Activated CD4-positive, alpha-beta T cell treated with anti-CD3 and anti-CD28 coated beads, Interleukin-2, amount 50 U/mL, for 4 hours (primary cell): ENCODE data around the gene SHROOM1.

Experiments used
- DNase-seq, 2 experiments: peaks; one replicate each; pipeline ENCODE4 v3.0.0-alpha.2; 2020

The SHROOM1 gene

DNA sequence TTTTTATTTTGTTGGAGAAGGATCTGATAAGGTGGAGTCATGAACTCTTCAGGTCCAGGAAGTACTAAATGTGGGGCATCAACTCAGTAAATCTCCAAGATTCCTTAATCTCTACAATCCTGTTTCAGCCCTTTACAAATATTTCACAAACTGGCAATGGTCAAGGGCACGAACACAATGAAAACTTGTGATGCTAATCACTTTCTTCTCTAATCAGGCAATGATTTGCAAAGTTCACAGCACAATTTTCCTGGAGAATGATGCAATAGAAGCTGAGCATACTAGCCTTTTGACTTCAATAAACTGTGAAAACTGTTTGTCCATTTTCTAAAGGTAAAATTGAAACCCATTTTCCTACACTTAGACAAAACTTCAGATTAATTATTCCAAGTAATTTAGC lies 18.9 kb upstream of the SHROOM1 start:
- no peak for DNase-seq

DNA sequence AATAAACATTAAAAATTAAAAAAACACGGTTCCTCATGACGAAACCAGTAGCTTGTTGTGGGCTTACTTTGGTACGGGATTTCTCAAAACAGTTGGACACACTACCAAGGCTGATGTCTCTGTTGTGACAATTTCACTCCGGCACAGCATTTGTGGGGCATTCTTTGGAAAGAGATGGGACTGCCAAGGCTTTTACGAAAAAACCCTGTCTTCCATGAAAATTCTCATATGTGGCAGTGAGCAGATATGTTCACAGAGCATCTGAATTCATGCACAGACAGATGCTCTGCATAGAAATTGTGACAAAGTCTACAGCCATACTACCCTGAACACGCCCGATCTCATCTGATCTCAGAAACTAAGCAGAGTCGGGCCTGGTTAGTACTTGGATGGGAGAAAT lies 17.8 kb upstream of the SHROOM1 start:
- no peak for DNase-seq

DNA sequence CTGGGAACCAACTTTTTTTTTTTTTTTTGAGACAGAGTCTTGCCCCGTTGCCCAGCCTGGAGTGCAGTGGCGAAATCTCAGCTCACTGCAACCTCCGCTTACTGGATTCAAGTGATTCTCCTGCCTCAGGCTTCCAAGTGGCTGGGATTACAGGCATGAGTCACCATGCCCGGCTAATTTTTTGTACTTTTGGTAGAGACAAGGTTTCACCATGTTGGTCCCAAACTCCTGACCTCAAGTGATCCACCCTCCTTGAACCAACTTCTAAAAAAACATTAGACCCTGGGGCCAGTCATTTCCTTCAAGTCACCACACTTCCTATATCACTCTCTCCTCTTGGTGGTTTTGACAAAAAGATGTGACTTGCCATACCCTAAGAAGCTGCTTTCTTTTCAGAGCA lies 10.9 kb upstream of the SHROOM1 start:
- no peak for DNase-seq

DNA sequence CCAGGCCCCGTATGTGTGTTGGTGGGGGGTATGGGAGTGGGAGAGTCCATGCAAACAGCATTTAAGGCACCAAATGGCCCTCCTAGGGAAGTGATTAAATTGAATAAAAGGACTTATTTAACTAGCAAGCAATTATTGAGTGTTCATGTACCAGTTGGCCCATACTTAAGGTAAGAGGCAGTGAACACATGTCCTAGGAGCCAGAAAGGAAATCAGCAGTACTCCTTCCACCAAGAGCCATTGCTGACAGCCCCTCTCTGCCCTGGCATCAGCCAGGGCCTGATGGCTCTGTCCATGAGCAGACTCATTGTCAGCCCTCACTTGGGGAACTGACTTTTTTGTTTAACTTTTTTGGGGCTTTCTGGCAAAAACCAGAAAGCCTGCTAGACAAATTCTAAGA lies 10.4 kb upstream of the SHROOM1 start:
- DNase-seq = no peak

DNA sequence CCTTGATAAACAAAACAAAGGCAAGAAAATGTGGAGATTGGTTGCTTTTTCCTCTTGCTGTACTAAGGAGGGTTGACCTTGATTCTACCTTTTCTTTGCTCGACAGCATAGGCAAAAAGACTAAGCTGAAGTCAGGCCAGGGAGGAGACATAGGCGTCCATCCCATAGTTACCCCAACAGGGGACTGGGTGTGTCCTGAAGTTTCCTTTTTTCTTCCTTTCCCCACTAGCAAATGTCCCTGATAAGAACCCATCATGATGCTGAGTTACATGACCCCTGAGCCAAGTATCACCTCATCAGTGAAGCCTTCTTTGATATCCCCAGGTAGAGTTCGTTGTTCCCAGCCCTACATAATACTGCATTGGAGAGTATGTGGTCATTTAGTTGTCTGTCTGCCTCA lies 9.9 kb upstream of the SHROOM1 start:
- DNase-seq = no peak

DNA sequence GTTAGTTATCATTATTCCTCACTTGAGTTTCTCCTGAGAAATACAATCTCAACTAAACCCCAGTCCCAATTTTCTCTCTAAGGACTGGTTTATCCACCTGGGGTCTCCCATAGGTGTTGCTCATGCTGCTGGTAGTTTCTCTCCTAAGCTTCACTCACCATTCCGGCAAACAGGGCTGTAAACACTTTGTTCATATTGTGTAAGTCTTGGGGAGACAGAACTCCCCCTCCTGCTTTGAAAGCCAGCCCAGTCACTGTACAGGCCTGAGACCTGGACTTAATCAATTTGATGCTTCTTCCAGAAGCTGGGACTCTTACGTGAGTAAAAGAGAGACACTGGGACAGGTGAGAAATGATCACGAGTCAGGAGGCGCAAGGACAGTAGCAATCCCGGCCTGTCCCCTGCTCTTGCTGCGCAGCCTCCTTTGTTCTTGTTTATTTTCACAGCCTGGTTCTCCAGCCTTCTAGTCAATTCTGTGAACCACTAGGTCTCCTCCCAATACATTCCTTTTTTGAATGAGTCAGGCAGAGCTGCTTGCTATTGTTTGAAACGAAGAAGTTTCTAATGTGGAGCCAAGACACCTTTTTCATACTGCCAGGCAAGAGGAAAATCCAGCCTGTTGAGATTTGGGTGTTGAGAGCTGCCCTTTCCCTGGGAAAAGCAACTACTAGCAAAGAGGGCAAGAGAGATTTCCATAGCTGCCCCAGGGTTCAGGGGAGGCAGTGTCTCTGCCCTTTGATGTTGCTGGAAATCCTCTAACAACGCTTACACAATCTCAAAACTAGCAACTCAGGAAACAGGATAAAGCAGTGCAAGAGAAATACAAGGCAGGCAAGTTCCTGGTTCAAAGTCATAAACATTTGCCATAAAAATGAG lies 9.2 kb upstream of the SHROOM1 start:
- no peak for DNase-seq

DNA sequence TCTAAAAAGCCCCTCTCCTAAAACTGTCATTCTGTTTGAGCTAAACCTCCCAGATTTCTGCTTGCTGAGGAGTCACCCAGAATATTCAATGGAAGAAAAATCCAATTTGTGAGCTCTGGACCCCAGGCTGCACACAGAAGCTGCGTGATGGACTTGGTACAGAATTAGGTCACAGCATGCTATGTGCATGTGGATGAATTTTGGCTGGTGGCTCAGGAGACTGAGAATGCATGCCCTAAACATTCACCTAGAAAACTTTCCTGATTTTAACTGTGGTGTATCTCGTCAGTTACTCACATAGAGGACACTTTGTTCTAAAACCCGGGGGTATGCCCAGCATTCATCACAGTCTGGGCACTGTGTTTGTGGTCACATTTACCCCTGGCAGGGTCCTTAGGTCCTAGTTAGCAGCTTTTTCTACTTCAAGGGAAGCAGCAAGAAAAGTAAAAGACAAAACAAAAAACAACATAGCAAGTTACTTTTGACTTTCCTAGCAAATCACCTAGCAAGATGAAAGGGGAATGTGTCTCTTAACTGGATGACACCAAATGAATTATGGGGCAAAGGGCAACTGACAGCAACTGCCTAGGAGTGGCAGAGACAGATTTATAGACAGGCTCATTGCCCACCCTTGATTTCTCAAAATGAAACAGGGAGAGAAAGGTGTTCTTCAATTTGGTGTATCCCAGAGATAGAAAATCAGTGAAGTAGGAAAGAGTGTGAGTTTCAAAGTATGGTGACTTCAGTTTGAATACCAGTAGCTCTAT lies 8.3 kb upstream of the SHROOM1 start:
- no peak for DNase-seq

DNA sequence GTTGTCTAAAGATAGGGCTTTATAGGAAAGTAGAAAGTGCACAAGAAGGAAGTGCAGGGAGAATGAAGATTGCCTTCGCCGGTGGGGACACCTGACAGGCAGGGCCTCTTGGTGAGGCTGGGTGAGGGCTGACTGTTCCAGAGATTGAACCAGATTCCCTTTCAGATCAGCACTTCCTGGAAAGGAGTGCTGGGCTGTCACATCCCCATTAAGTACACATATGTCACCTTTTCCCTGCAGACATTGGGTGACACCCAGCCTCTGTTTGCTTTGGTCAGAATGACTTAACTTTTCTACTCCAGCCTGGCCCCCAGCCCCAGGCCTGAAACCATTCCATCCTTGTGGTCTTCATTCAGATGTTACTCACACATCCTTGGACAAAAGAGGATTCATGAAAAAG lies 7.4 kb upstream of the SHROOM1 start:
- no peak for DNase-seq

DNA sequence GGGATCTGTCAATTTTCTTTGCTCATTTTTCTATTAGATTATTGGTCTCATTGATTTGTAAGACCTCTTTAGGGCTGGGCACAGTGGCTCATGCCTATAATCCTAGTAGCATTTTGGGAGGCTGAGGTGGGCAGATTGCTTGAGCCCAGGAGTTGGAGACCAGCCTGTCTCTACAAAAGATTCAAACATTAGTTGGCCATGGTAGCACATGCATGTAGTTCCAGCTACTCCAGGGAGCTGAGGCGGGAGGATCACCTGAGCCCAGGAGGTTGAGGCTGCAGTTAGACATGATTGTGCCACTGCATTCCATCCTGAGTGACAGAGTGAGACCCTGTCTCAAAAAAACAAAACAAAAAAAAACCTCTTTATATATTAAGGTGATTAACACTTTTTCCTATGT lies 6.4 kb upstream of the SHROOM1 start:
- no peak for DNase-seq

DNA sequence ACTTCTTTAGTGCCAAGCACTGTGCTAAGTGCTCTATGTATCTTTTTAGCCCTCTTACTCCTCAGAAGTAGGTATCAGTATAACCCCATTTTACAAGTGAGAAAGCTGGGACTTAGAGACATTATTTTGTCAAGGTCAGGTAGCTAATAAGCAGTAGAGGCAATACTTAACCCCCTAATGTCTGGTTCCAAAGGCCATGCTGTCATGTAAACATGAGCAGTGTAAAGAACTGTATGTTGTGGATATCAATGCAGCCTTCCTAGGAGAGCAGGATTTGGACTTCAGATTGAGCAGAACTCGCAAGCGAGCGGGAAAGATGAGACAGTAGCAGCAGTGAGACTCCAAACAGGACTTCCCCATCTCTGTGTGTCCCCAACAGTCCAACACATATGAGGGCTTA lies 3.6 kb upstream of the SHROOM1 start:
- DNase-seq = no peak

DNA sequence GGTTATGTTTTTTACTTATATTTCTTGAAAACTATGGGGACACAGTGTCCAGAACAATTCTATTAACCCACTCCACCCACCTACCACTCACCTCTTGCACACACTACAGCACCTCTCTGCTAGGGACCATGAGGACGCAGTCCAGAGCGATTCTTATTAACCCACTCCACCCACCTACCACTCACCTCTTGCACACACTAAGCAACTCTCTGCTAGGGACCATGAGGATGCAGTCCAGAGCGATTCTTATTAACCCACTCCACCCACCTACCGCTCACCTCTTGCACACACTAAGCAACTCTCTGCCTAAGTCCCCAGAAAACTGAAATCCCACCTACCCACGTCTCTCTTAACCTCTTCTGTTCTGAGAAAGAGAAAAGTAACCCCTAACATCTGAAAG lies 2.2 kb upstream of the SHROOM1 start:
- DNase-seq = no peak

DNA sequence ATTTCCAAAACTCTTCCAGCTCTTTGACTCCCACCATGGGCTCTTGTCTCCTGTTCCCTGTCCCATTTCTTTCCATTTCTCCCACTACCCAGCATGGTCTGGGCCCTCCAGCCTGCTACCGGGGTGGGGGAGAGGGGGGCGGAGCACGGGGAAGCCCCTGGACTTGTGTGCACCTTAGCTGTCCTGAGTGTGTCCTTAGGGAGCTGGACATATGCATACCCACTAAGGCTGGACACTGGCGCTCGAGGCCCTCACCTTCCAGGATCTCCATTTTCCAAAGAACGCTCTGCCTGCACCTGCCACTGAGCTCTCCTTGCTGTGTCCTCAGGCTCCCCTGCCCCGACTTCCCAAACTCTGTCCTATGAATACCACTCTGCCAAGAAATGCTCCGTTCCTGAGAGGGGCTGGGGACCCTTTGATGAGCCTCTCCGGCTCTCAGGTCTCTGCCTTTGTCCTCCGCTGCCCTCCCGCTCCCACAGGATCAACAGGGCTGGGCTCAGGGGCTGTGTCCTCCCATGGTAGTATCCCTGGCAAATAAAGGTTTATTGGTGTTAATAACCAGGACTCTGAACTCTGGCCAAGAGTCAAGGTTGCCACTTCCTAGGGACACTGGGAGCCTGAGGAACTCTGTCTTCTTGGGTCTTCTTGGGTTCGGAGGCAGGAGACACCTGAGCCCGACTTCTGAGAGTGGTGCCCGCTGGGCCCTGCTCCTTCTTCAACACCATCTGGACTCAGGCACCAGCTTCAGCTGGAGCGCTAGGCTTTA lies 831 bp upstream of the SHROOM1 start:
- DNase-seq = no peak

DNA sequence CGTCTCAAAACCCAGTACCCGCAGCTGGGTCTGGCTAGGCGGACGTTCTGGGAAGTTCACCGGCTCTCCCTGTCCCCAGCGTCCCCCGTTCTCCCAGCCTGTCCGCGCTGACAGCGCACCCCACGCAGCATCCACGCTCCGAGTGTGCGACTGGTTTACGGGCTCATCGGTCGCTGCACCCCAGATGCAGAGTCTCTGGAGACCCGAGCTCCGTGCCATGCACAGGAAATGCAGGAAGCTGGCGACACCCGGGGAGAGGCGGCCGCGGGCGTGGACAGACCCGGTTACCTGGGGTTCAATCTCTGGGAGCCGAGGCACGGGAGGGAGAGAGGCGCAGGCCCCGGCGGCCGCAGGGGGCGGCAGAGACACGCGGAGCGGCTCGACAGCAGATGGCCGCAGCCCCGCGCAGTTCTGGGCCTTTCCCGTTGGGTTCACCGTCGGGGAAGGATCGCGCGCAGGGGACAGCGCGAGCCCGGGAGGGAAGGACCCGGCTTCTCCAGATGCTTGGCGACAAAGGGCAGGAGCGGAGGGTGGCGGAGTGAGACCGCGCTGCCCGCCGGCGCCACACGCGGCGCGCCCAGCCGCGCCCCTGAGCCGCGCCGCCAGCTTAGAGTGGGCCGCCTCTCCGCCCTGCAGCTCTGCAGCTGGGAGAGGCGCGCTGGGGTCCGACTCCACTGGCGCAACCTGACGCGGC lies 558 bp downstream of the SHROOM1 start:
- peak; percentile 60 to 64 for DNase-seq

DNA sequence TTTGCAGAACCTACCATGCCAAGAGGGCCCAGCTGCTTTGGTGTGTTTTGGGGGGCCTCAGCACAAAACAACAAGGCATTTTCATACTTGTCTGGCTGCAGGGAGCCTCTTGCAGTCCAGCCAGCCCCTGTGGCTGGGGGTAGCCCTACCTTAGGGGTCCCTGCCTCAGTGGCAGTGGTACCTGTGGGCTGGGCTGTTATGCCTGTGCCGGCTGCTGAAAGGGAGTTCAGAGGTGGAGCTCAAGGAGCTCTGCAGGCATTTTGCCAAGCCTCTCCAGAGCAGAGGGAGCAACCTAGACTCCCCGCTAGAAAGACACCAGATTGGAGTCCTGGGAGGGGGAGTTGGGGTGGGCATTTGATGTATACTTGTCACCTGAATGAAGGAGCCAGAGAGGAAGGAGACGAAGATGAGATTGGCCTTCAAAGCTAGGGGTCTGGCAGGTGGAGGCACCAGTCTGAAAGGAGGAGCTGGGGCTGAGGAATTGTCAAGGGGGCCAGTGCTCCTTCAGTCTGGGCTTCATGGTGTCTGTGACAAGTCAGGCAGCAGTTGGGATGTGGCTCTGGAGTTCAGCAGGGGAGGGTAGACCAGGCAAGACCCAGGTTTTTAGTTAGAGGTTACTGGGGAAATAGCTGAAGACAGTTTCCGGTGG lies 1.5 kb downstream of the SHROOM1 start:
- DNase-seq = no peak

DNA sequence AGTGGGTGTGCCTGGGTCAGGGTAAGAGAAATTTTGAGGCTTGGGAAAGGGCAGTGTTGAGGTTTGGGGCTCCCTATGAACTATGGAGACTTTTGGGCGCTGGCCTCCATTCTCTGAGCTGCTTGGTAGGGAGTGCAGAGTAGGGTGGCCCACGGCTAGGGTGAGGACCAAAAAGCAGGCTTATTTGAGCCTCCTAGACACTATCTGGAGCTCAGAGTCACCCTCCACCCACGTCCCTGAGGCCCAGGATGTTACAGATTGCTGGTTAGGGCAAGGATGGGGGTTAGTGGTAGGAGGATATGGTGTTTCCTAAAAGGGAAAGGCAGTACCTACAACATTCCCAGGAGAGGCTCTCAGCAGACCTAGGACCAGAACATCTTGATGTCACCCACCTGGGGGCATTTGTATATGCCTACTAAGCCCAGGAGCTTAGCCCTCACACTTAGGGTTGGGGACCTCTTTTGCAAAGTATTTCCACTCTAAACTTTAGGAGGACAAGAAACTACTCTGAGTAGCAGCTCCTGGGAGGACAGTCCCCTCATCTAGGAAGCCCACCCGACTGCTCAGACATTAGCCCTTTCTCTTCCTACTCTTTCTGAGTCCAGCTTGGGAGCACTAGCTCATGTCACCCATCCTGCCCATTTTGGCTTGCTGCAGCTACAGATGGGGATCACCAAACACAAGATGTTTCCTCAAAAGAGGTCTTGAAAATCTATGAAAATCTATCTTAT lies 2.3 kb downstream of the SHROOM1 start:
- no peak for DNase-seq

DNA sequence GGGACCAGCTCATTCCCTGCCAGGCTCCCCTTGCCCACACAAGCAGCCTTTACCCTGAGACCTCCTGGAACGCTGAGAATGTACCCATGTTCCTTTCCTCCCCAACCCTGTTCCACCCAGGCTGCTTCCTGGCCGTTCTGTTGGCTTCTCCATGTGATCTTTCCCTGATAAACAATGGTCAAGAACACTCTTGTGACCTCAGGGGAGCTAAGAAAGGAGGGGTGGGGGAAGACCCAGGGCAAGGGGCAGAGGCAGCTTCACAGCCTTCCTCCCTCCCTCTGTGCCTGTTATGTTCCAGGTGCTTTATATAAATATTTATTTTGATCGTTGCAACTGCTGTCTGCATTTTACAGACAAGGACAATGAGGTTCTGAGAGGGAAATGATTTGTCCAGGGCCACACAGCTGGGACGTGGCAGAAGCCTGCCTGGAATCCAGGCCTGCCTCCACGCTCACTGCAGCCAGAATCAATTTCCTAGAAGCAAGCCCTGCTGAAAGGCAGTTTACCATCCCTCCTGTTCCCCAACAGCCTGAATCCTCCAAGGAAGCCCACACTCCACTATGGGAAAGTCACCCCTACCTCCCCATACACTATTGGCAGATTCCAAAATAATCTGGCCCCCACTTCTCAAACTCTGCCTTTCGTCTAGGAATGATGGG lies 3.9 kb downstream of the SHROOM1 start:
- no peak for DNase-seq

DNA sequence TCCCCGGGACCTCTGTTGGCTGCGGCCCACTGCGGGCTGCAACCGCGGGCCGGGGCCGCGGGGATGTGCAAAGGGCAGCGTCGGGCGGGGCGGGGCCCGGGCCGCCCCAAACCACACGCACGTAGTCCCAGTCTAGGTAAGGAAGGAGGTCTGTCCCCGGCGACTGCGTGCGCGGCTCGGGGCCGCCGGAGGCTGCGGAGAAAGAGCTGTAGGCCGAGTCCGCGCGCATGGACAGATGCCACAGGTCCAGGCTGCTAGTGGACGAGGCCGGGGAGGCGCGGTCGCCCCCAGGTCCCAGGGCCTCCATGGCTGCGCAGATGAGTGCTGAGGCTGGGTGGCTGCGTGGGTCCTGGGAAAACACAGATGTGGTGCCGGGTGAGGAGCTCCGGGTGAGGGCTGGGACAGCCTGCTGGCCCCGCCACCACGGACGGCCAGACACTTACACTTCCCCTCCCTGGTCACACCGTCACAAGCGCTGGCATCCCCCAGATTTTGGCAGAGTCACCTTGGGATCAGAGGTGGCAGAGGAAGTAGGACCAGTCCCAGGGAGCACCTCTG lies 4.5 kb downstream of the SHROOM1 start:
- DNase-seq = no peak

DNA sequence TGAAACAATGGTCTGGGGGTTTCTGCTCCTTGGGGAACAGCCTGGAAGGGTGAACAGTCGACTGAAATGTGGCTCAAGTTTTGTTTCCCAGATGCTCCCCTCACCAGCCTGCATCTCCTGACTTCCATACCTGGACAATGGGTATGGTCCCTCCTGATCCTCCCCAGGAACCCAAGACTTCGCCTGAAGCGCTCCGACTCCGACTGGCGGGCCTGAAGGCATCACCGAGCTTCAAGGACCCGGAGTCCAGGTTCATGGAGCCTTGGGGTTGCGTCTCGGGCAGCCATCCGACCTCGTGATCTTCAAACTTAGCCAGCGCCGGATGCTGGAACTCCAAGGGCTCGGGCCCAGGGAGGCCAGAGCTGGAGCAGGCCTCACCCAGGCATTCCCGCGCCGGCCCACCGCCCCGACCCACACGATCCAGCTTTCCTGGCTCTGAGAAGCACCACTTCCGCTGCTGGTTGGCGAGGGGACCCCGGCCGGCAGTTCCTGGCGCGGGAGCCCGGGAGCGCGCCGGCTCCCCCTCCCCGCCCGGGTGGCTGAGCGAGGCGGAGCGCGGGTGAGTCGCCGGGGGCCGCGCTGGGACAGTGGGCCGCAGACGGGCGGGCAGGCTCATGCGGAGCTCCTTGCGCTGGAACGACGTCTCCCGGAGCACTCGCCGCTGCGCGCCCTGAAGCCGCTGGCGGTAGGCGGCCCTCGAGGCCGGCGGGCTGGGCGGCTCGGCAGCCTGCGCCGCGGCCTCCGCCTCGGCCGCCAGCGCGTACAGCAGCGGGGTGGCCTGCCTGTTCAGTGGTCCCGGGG lies 5.2 kb downstream of the SHROOM1 start:
- no peak for DNase-seq

DNA sequence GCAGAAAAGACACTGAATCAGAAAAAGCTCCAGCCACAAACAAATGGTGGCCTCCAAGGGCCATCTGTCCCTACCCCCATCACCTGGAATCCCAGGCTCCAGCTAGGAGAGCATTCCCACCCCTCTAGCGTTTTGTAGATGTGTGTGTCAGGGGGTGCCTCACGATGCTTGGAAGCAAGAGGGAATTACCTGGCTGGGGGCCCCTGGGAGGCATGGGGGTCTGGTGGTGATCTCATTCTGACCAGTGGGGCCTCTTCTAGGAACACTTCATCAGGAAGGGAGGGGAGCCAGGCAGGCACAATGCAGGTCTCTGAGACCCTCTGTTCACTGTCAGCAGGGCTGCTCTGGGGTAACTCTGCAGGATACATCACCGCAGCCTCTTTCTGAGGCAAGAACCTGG lies 6.0 kb downstream of the SHROOM1 start:
- no peak for DNase-seq

DNA sequence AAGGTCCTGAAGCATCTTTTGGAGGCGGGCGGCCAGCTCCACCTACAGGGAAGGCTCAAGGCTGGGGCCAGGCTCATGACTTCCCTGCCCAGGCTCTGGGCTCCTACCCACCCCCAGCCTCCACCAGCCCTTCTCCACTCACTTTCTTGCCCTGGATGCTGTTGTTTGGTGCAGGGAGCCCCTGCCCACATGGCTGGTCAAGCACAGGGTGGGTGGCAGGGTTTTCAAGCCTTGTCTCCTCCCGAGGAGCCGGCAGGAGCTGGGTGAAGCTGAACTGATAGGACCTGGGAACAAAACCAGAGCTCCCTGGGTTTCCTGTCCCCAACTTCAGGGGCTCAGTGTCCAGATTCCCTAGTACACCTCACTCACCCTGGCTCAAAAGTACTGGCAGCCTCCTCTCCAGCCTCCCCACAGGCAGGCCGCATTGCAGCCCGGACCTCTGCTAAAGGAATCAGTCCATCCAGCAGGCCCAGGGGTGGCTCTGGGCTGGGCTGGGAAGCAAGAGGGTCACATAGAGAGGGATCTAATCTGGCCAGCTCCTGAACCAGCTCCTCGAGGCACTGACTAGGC lies 6.9 kb downstream of the SHROOM1 start:
- no peak for DNase-seq
